Cardiac fibroblast (primary cell): ENCODE data around the gene GRIK1.

Experiments used
- DNase-seq, 2 donors: peaks; one replicate each; pipeline versions ENCODE4 v3.0.0 to v3.0.0-alpha.2; 2010; ENCODE audit warnings: low read depth in 2 of 2
- H3K4me3 ChIP-seq, 2 donors: replicated peaks in 1 of 2; 1 replicate in 1 of 2; 2 replicates in 1 of 2; pipeline ENCODE4 v1.5.1; 2011; ENCODE audit warnings: low read depth in 2 of 2, low read length in 2 of 2, mild to moderate bottlenecking in 2 of 2, moderate library complexity in 1 of 2
- TF ChIP-seq, protein P1 (sequence below): IDR thresholded peaks from one replicate; pipeline ENCODE4 v1.5.1; 2011; ENCODE audit warnings: low read depth, mild to moderate bottlenecking, low read length, inconsistent platforms

Gene GRIK1

DNA sequence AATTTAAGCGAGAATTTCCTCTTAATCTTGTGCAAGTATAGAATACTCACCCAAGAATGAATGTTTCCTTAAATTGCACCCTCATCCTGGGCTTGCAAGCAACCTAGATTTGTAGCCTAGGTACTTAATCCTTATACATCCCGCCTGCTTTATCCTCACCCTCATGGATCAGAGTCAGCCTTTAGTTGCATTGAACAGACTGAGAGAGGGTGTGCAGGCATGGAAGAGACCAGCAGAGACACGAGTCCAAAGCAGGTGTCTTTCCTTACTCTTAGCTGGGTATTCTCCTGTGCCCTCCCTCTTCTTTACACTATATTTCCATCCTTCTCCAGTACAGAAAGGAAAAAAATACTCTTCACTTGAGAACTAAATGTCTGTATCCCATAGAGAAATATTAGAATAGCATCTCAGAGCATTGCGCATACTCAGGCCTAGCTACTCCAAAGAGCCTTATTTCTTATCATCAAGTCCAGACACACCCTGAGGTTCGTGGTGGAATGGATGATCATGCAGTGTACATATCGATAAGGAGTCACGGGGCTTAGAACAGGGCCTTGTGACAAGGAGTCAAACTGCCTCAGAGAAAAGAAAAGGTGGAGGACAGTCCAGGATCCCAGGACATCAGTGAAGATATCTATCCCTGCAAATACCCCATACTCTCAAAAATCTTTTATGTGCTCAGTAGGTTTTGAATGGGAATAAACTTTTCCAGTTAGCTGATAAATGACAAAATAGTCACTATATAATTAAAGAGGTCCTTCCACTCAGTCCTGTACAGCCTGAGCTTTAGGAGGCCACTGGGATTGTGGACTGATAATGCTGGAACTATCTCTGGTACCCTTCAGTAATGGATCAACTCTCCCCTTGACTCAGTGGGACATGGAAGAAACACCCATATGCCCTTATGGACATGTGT is 297.9 kb downstream of the GRIK1 start:
- no peak overlapping the region for H3K4me3 ChIP-seq
- TF ChIP-seq, protein P1, sequence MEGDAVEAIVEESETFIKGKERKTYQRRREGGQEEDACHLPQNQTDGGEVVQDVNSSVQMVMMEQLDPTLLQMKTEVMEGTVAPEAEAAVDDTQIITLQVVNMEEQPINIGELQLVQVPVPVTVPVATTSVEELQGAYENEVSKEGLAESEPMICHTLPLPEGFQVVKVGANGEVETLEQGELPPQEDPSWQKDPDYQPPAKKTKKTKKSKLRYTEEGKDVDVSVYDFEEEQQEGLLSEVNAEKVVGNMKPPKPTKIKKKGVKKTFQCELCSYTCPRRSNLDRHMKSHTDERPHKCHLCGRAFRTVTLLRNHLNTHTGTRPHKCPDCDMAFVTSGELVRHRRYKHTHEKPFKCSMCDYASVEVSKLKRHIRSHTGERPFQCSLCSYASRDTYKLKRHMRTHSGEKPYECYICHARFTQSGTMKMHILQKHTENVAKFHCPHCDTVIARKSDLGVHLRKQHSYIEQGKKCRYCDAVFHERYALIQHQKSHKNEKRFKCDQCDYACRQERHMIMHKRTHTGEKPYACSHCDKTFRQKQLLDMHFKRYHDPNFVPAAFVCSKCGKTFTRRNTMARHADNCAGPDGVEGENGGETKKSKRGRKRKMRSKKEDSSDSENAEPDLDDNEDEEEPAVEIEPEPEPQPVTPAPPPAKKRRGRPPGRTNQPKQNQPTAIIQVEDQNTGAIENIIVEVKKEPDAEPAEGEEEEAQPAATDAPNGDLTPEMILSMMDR: no peak

DNA sequence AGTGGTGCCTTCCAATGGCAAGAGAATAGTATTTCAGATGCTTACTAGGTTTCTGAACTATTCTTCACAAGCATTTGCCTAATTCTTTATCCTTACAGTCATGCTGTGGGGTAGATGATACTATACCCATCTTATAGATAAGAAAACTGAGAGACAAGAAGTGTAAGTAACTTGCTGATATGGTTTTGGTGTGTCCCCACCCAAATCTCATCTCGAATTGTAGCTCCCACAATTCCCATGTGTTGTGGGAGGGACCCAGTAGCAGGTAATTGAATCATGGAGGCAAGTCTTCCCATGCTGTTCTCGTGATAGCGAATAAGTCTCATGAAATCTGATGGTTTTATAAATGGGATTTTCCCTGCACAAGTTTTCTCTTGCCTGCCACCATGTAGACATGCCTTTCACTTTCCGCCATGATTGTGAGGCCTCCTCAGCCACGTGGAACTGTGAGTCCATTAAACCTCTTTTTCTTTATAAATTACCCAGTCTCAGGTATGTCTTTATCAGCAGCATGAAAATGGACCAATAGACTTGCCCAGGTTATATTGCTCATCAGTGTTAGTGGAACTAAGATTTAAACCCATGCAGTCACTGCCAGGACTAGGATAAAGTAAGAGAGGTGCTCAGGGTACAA is 298.7 kb downstream of the GRIK1 start:
- TF ChIP-seq, protein P1: no peak
- H3K4me3 ChIP-seq: no peak overlapping the region
- no peak for DNase-seq

More for the DNA sequence above, 297.9 kb downstream of the GRIK1 start:
- no peak for DNase-seq

GRCh38 chr21:29640080-29640508 is 299.7 kb downstream of the GRIK1 start:
- H3K4me3 ChIP-seq: no peak overlapping the region
- DNase-seq: no peak
- TF ChIP-seq, protein P1: no peak

DNA sequence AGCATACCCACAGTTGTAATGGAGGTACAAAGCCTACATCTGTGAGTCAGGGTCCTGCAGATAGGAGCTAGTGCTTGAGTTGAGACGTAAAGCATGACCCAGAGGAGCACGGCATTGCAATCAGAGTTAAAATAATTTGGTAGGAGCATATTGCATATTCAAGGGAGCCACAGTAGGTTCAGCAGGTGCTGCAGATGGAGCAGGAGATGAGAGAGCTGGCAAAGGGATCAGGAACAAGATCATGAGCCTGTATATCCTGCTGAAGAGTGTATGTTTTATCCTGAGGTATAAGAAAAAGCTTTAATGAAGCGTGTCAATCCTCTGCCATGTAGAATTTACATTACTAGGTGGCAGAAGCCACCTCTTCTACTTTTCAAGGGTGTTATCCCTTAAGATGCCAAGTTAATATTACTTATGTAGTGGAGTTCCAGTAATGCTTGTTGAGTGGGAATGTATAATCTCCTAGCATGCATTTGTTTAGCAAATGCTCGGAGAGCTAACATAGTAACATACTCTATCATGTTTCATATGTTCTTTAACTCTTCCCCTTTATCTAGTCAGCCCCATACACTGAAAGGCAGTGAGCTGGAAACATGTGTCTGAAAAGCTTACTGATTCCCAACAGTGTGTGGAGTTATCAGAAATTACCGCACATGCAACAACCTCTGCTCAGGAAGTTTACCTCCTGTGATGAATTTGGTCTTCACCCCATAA is 300.3 kb downstream of the GRIK1 start:
- H3K4me3 ChIP-seq: no peak overlapping the region
- no peak for DNase-seq
- TF ChIP-seq, protein P1: no peak

DNA sequence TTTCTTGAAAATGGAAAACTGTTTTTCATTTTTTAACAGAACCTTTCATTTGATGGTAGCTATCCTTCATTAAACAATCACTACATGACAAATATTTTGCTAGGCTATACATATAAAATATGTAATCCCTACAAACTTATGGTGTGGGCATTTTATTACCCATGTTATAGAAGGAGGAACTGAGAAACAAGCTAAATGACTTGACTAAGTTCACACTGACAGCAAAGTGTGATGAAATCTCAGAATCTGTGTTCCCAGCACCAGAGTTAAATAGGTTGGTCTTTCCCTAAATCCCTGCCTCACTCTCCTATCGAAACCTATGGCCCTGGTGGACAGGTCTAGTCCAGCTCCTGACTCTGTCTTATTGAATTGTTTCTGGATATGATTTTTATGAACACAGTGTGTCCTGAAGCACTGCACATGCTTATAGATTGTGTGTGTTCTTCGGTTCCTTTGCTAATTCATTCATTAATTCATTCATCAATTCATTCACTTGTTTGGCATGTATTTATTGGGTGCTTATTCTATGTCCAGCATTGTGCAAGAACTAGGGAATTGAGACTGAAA is 301.0 kb downstream of the GRIK1 start:
- TF ChIP-seq, protein P1: no peak
- H3K4me3 ChIP-seq: no peak overlapping the region
- DNase-seq: no peak

- H3K4me3 ChIP-seq: no peak overlapping the region
- TF ChIP-seq, protein P1: no peak
- DNase-seq: no peak
Observed at GRCh38 chr21:29638138-29638537, 301.7 kb downstream of the GRIK1 start.
